ENCODE measurements around the gene CRTAC1.

GRCh38 chr10:97904576-97904975 is 125.8 kb downstream of the CRTAC1 start:
- TF ChIP-seq EZH2 (IDR thresholded peaks at IDR 0.05; ENCODE audit: insufficient read depth, low read length) (no peak), CTCF (IDR thresholded peaks at IDR 0.05; ENCODE audit: insufficient read depth, low read depth, low read length) (no peak)

All from astrocyte (in vitro differentiated cells and primary cell).